ENCODE data around the gene UBR3.
"Not testable (repeated sequence)": the region's sequence is repeated elsewhere in the genome, so short reads cannot be mapped to it uniquely, and the experiment has no call there.

Gene UBR3

DNA sequence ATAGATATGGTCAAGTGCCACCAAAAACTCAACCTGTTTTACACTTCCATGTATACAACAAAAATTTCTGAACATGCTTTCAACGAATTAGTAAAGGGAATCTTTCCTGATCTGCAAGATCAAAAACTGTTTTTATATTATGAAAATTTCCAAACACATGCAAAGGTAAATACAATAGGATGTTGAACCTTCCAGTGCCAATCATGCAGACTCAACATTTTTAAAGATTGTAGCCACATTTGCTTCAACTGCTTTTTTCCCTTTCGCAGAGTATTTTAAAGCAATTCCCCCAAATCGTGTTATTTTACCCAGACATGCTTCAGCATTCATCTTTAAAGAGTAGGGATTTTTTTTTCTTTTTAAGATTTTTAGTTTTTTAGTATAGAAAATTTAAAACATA, 40.3 kb downstream of the UBR3 start:
- DNase-seq (ENCODE audit: low read depth) = no peak

DNA sequence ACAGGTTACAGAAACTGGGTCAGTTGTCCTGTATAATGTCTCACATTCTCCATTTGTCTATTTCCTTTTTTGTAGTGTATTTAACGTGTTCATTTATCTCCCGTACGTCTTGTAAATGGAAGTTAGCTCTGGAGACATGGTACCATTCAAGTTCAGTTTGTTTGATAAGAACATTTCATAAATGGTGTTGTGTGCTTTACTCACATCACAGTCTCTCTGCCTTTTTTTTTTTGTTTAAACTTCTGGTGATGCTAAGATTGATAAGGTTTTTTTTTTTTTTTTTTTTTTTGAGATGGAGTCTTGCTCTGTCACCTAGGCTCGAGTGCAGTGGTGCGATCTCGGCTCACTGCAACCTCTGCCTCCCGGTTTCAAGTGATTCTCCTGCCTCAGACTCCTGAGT, 41.7 kb downstream of the UBR3 start:
- no peak for DNase-seq (ENCODE audit: low read depth)

DNA sequence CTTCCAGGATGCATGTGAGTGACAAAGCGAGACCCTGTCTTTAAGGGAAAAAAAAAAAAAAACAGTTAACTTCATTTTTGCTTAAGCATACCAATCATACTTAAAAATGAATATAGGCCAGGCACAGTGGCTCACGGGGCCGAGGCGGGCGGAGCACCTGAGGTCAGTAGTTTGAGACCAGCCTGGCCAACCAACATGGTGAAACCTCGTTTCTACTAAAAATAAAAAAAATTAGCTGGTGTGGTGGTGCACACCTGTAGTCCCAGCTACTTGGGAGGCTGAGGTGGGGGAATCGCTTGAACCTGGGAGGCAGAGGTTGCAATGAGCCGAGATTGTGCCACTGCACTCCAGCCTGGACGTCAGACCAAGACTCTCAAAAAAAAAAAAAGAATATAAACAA, 44.1 kb downstream of the UBR3 start:
- not testable (repeated sequence) for DNase-seq (ENCODE audit: low read depth)

DNA sequence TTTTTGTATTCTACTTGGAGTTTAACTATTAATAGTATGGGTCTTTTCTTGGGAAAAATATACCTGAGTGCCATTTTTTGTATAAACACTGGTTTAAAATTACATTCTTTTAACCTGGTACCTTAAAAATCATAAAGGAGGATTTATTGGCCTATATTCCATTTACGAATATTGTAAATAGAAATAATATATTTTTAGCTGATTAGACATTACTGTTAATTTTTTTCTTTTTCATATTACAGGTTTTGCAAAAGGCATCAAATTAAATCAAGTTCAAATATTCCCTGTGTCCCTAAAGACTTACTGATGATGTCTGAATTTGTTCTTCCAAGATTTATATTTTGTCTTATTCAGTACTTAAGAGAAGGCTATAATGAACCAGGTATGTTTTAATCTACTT, 44.7 kb downstream of the UBR3 start:
- DNase-seq (ENCODE audit: low read depth) = no peak

DNA sequence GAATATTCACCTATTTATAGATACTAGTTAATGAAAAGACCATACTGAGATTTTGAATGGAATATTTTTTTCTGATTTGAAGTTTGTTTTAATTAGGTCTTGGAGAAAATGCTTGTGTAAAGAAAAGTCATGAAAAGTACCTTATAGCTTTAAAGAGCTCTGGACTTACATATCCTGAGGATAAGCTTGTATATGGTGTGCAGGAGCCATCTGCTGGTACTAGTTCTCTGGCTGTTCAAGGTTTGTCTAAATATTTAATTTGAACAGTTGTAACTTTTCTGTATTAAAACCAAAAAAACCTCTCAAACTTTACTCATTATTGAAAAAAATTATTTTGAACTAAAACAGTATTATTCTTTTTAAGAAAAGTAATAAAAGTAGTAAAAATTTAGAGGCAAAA, 50.1 kb downstream of the UBR3 start:
- DNase-seq (ENCODE audit: low read depth) = peak; percentile 10

DNA sequence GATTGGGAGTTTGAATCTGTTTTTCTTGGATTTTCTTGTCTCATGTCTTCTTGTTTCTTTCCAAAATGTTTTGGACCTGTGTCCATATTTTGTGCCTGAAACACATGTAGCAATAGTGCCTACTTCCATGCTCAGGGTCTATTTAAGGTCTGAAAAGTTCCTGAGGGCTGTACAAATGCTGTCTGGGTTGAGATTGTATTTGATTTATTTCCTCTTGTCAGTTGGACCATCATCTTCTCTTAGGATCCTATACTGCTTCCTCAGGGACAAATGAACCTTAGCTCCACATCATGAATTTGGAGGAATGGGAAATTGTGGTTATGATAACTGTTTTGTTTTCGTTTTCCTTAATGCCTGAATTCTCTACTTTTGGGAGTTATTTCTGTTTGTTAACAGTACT, 59.9 kb downstream of the UBR3 start:
- DNase-seq (ENCODE audit: low read depth) = no peak

DNA sequence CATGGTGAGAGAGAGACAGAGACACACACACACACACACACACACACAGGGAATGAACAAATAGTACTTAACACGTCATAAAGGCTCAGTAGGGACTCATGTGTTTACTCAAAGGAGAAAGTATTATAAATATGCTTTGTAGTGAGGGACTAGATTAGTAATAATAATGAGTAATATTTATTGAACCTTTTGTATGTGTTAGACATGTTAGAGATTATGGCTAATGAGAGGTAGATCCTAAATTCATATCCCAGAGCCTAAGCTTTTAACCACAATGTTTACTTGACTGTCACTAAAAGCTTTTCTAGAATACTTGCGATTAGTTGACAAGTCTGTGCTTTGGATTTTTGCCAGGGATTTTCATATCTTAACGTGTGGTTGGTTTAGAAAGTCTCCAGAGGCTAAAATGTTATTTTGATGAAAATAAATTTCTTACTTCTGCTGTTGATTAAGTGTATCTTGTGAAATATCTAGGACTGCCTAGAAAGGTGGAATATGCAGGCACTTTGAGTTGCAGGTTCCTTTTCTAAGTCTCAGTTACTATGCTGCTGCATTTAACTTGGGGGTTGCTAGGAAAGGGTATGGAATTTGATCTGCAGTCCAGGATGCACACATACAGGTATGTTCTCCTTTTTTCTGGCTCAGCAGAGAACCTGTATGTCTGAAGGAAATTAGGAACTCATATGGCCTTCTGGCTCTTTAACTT, 64.5 kb downstream of the UBR3 start:
- DNase-seq (ENCODE audit: low read depth) = peak; percentile 17

DNA sequence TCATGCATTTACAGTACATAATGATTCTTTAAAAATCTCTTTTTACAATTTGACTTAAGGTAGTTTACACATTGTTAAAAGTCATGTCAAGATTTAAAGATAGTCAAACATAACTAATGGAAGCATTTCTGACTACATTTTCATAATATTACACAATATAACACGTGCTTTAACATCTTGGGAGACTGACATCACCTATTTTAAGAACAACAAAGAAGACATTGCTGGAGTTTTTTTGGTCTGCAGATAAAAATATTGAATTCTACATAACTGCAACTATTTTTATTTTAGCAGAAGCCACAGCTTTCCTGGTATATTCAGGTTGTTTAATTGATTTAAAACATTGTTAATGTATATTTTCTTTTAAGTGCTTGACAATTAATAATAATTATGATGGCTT, 65.7 kb downstream of the UBR3 start:
- DNase-seq (ENCODE audit: low read depth) = no peak

DNA sequence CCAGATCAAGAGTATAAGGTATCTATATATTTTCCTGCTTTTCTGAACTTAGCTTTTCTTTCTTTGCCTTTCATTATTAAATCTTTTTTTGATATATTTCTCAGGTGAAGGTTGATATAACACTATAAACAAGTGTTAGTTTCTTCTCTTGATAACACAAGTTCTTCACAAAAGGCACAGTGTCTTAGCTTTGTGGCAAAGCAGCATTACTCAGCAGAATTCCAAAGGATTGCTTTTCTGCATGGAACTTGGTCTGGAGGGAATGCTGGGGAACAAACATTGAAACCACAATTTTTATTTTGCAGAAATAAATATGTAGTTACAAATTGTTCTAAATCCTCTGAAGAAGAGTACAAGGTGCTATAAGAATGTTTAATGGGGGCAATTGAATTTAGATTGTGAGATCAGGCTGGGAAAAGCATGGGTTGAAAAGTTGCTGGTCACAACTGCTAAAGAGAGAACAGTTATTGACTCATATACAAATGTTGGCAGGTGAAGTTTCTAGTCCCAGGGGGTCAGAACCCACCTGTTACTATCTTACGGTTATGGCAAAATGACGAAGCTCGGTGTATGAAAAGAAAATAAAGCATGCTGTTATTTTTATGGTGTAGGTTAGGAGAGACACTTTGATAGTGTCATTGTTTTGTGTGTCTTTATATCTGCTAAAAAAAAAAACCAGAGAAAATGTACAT, 68.2 kb downstream of the UBR3 start:
- DNase-seq (ENCODE audit: low read depth) = no peak

DNA sequence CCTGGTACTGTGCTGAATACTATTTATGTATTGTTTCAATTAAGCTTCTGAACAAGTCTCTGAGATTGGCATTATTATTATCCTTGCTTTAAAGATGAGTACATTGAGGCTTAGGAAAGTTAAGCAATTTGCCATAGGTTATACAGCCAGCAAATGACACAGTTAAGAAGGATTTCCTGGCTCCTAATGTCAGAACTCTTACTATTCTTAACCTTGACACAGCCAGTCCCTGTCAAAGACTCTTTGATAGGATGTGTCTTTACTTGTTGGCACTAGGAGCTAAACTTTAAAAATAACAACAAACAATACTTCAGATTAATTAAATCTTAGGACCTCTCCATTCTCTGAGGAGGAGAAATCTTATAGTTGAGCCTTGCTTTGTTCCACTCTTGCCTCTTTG, 70.6 kb downstream of the UBR3 start:
- no peak for DNase-seq (ENCODE audit: low read depth)

DNA sequence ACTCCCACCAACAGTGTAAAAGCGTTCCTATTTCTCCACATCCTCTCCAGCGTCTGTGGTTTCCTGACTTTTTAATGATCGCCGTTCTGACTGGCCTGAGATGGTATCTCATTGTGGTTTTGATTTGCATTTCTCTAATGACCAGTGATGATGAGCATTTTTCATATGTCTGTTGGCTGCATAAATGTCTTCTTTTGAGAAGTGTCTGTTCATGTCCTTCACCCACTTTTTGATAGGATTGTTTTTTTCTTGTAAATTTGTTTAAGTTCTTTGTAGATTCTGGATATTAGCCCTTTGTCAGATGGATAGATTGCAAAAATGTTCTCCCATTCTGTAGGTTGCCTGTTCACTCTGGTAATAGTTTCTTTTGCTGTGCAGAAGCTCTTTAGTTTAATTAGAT, 72.8 kb downstream of the UBR3 start:
- DNase-seq (ENCODE audit: low read depth) = not testable (repeated sequence)

DNA sequence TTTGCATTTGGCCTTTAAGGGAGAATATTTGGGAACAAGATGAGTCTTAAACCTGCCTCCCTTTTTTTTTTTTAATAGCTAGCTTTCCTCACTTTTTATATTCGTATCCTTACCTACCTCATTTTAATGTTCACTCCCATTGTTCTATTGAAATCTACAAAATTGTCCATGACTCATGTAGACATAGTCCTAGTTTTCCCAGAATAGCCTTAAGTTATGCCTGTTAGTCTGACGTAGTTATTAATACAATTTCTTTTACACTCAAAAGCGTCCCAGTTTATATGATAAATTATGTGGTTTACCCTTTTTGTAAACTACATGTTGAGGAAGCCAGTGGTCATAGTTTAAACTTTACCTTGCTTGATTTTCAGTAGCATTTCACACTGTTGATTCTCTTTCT, 73.4 kb downstream of the UBR3 start:
- no peak for DNase-seq (ENCODE audit: low read depth)

DNA sequence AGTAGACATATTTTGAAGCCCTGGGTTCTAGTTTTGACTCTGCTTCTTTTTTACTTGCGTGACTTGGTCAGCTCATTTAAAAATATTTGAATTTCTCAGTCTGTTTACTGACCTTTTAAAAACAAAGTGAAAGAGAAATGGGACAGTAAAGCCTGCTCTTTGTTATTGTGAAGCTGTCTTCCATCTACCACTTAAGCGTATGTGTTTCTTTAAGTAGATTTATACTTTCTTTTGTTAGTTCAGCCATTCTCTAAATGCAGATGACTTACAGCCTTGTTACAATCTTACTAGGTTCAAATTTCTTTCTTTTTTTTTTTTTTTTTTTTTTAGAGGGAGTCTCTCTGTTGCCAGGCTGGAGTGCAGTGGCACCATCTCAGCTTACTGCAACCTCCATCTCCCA, 79.5 kb downstream of the UBR3 start:
- DNase-seq (ENCODE audit: low read depth) = no peak

DNA sequence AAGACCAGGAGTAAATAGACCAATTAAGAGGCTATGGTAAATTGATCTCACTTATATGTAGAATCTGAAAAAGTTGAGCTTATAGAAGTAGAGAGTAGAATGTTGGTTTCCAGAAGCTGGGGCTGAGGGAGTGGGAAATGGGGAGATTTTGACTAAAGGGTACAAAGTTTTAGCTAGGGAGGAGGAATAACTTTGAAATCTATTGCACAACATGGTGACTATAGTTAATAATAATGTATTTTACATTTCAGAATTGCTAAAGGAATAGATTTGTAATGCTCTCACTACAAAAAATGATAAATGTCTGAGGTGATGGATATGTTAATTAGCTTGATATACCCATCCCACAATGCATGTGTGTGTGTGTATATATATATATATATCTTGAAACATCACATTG, 82.1 kb downstream of the UBR3 start:
- DNase-seq (ENCODE audit: low read depth) = no peak

DNA sequence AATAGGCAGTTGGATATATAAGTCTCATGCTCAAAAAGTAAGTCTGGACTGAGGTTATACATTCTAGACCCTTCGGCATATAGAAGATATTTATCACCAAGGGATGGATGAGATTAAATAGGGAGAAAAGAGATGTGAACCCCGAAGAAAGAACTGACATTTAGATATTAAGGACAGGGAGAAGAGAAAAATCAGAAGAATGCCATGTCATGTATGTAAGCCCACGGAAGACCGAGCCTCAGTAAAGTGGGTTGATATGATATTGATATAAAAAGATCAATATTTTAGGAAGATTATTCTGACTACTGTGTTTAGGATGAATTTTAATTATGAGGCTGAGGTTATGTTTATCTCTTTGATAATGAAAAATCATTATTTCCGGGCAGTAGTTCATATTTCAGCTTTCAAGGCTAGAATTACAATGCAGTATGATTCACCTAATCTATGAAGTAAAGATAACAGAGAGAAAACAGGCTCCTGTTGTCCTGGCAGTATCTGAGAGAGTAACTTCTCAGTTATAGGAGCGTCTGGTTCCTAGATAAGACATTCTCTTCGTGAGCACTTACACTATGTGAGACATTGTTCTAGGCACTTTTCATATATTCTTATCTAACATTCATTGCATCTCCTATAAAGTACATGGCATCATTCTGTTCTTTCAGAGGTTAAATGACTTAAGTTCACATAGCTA, 83.0 kb downstream of the UBR3 start:
- no peak for DNase-seq (ENCODE audit: low read depth)

DNA sequence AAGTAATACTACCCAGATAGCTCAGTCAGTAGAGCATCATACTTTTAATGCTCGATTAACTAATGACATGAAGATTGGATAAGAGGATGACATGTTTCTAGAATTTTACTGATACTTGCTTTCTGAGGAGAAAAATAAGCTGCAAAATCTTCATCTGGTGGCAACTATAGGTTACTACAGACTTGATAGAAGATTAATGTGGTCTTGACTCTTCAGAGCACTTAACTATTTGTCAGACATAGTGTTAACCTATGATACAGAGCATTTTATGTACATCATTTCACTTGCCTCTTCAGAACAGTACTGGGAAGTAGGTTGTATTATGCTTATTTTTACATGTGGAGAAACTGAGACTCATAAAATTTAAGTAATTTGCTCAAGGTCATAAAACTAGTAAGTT, 83.9 kb downstream of the UBR3 start:
- no peak for DNase-seq (ENCODE audit: low read depth)

DNA sequence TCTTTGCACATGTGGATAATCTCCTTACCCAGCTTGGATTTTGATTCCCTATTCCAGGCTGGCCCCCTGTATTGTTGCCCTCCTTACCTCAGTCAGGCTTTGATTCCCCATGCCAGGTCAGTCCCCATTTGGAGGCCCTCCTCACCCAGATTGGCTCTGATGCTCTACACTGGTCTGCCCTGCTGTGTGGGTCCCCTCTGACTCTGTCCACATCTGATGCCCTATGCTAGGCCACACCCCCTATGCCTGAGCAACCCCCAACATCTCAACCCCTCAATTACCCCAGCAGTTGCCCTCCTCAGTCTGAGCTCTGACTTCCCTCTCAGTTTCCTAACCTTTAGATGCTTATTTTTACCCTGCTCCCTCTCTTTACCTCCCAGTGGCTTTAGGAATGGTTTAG, 89.4 kb downstream of the UBR3 start:
- no peak for DNase-seq (ENCODE audit: low read depth)

DNA sequence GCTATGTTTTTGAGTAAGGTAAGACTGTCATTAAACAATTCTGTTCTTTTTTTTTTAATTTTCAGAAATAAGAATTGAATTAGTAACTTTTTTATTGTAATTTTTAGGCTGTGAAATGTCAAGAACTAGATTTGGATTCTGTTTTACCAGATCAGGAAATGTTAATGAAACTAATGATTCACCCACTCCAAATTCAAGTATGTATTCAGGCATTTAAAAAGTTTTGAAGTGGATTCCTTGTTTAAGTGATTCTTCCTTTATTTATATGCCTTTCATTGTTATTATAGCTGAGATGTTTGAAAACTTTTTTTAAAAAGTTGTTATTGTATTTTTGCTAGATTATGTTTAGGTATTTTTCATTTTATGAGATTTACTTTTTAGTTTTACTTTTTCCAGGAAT, 96.7 kb downstream of the UBR3 start:
- no peak for DNase-seq (ENCODE audit: low read depth)

DNA sequence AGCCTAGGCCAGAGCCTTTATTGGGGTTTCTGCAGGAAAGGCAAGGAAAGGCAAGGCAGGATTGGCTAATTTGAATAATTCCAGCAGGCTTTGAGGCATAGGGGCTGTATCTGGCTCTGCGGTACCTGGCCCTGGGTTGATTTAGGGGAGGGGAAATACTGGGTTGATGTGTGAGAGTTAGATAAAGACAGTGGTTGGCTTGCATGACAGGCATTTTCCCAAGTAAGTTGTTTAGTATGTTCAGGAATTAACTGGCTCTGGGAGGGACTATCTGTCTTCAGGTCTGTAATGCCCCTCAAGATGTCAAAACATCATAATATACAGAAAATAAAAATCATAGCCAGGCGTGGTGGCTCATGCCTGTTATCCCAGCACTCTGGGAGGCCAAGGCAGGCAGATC, 98.7 kb downstream of the UBR3 start:
- no peak for DNase-seq (ENCODE audit: low read depth)

DNA sequence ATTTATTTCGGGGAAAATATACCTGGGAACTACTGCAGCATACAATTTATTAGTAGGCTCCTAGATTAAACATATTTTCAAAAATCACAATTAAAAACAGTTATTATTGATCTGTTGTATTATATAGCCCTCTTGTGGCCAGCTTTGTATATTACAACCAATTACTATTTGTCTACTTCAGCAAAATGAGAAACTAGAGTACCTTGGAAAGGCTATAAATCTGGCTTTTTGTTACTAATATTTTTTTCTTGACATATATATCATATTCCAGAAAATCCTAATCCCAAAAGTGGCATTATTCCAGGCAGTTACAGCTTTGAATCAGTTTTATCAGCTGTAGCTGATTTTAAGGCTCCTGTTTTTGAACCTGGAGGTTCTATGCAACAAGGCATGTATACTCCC, 101.2 kb downstream of the UBR3 start:
- peak; percentile 49 for DNase-seq (ENCODE audit: low read depth)

DNA sequence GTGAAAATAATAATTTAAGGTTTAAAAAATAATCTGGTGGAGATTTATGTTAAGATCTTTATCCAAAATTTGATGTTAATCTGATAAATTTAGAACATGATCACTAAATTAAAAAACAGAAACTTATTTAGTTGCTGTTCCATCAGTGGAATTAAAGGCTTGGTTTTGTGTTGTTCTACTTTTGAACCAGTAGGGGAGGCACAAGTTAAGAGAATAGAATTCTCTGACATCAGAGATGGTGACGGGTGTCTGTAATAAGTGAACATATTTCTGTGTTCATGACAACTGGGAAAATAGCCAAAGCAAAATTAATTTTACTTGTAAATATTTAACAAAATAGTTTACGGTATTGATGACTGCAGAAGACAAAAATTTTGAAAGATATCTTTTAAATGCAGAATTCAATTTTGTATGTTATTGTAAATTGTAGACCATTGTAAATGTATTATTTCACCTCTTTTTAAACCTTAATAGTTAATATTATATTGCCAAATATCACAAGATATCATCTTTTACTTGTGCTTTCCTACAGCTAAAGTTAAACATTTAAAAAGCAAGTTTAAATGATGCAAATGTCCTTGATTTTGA, 106.0 kb downstream of the UBR3 start:
- DNase-seq (ENCODE audit: low read depth) = peak; percentile 38

DNA sequence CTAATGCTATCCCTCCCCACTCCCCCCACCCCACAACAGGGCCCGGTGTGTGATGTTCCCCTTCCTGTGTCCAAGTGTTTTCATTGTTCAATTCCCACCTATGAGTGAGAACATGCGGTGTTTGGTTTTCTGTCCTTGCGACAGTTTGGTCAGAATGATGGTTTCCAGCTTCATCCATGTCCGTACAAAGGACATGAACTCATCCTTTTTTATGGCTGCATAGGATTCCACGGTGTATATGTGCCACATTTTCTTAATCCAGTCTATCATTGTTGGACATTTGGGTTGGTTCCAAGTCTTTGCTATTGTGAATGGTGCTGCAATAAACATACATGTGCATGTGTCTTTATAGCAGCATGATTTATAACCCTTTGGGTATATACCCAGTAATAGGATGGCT, 109.4 kb downstream of the UBR3 start:
- not testable (repeated sequence) for DNase-seq (ENCODE audit: low read depth)

DNA sequence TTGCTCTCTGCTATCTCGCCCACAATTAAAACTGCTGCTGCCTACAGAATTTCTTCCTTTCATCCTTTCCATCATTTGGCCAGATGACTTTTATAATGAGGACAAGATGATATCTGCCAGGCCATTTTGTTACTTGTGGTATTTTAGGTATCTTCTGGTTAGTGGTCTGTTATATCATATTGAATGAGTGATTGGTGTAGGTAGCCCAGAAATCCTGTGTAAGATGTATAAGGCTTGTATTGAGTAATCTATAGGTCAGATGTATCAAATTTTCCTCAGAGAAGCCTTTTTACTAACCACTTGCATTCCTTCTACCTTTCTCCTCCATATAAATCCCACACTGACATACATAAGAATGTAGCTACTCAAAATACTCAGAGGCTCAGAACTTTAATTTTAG, 118.3 kb downstream of the UBR3 start:
- DNase-seq (ENCODE audit: low read depth) = no peak
